SK-N-SH (cell line): Measurements from ENCODE around the gene TTC31. TPM values are rescaled to one million over a fixed set of nuclear protein-coding genes. Genes with fewer than 3 reads are reported as not detected.

Experiments used
- CTCF ChIA-PET: fragments of 300-600, 350-600 bp; formaldehyde crosslinking; extraction: SDS; loops from one replicate; lab custom pipeline; 2021; lab: Yijun Ruan, JAX
- POLR2A ChIA-PET: fragments of 350-600 bp; sonication (Branson Sonifier 250); formaldehyde crosslinking; extraction: SDS; loops from one replicate; lab custom pipeline; 2020; ENCODE audit warnings: antibody characterized with exemption, inconsistent platforms; lab: Yijun Ruan, JAX
- DNase-seq: peaks from one replicate; pipeline ENCODE4 v3.0.0; 2012
- H2AFZ ChIP-seq: fragments of 200-600 bp; sonication (generic); 2 replicates; pipeline ENCODE4 v1.8.1; 2016; ENCODE audit warnings: antibody characterized with exemption, mild to moderate bottlenecking, low read depth
- H3F3A ChIP-seq: fragments of 200-600 bp; sonication (generic); replicated peaks from 2 replicates; pipeline ENCODE3; 2016; ENCODE audit warnings: antibody characterized with exemption, mild to moderate bottlenecking; ENCODE audit not compliant: insufficient read depth
- H3K27ac ChIP-seq, 2 experiments: fragments of 200-500 bp in 1 of 2; fragments of 200-600 bp in 1 of 2; sonication (Bioruptor generic) in 1 of 2; sonication (generic), shearing (Covaris generic) in 1 of 2; 2 replicates each; pipeline versions ENCODE4 v1.5.1 to v1.6.1; 2014 to 2016; ENCODE audit warnings: low read depth in 2 of 2, inconsistent platforms in 1 of 2, low read length in 1 of 2, mild to moderate bottlenecking in 1 of 2, mixed read lengths in 1 of 2
- H3K27me3 ChIP-seq: fragments of 200-600 bp; sonication (generic), shearing (Covaris generic); 2 replicates; pipeline ENCODE4 v1.6.1; 2016; ENCODE audit warnings: mixed run types; ENCODE audit not compliant: insufficient read depth
- H3K36me3 ChIP-seq, 2 experiments: fragments of 200-500 bp in 1 of 2; fragments of 200-600 bp in 1 of 2; sonication (Bioruptor generic) in 1 of 2; sonication (generic) in 1 of 2; replicated peaks in 1 of 2; 2 replicates each; pipeline versions ENCODE3 to v1.5.1; 2014 to 2016; ENCODE audit warnings: low read length in 1 of 2, mild to moderate bottlenecking in 1 of 2; ENCODE audit not compliant: insufficient read depth in 2 of 2, control insufficient read depth in 1 of 2
- H3K4me1 ChIP-seq, 2 experiments: fragments of 200-500 bp in 1 of 2; fragments of 200-600 bp in 1 of 2; sonication (Bioruptor generic) in 1 of 2; sonication (generic), shearing (Covaris generic) in 1 of 2; 2 replicates each; pipeline versions ENCODE4 v1.5.1 to v1.6.1; 2014 to 2016; ENCODE audit warnings: low read depth in 1 of 2, low read length in 1 of 2, mixed run types in 1 of 2; ENCODE audit not compliant: insufficient read depth in 2 of 2, control insufficient read depth in 1 of 2
- H3K4me2 ChIP-seq: fragments of 200-600 bp; sonication (generic), shearing (Covaris generic); 2 replicates; pipeline ENCODE4 v1.6.1; 2017; ENCODE audit warnings: mixed run types
- H3K4me3 ChIP-seq, 2 experiments: fragments of 200-500 bp in 1 of 2; fragments of 200-600 bp in 1 of 2; sonication (Bioruptor generic) in 1 of 2; sonication (generic), shearing (Covaris generic) in 1 of 2; 2 replicates each; pipeline versions ENCODE4 v1.5.1 to v1.8.1; 2014 to 2016; ENCODE audit warnings: low read depth in 2 of 2, inconsistent platforms in 1 of 2, low read length in 1 of 2, mild to moderate bottlenecking in 1 of 2, mixed read lengths in 1 of 2, moderate library complexity in 1 of 2
- H3K79me2 ChIP-seq: fragments of 200-600 bp; sonication (generic); 2 replicates; pipeline ENCODE4 v1.8.1; 2017; ENCODE audit warnings: mild to moderate bottlenecking; ENCODE audit not compliant: insufficient read depth
- H3K9ac ChIP-seq: fragments of 200-600 bp; sonication (generic); 2 replicates; pipeline ENCODE4 v1.6.1; 2017; ENCODE audit warnings: mixed run types
- H3K9me2 ChIP-seq: fragments of 200-600 bp; sonication (generic); 2 replicates; pipeline ENCODE4 v1.6.1; 2017; ENCODE audit warnings: mixed run types
- H3K9me3 ChIP-seq: fragments of 200-600 bp; sonication (generic); 2 replicates; pipeline ENCODE4 v1.6.1; 2017; ENCODE audit warnings: mixed run types, mild to moderate bottlenecking, moderate library complexity
- H4K20me1 ChIP-seq: fragments of 200-600 bp; sonication (generic); 2 replicates; pipeline ENCODE4 v1.6.1; 2017; ENCODE audit warnings: mild to moderate bottlenecking, mixed run types; ENCODE audit not compliant: insufficient read depth
- EZH2phosphoT487 ChIP-seq: fragments of 200-600 bp; sonication (generic); IDR thresholded peaks from 2 replicates; pipeline ENCODE4 v1.6.1; 2017; ENCODE audit warnings: low read depth, mixed run types, mild to moderate bottlenecking, antibody characterized with exemption, moderate library complexity, borderline replicate concordance
- FOXJ3 ChIP-seq: sonication (generic); formaldehyde crosslinking; IDR thresholded peaks from 2 replicates; pipeline ENCODE4 v1.5.1; 2020; ENCODE audit warnings: mild to moderate bottlenecking, missing genetic modification reagents
- GABPA ChIP-seq: IDR thresholded peaks from 2 replicates; pipeline ENCODE4 v1.4.0; 2012; ENCODE audit warnings: low read depth, mild to moderate bottlenecking
- GATA2 ChIP-seq: sonication (generic); formaldehyde crosslinking; IDR thresholded peaks from 2 replicates; pipeline ENCODE4 v1.5.0; 2020; ENCODE audit warnings: mild to moderate bottlenecking, missing genetic modification reagents
- JUND ChIP-seq: IDR thresholded peaks from 2 replicates; pipeline ENCODE4 v1.4.0; 2012
- MEF2A ChIP-seq: IDR thresholded peaks from 2 replicates; pipeline ENCODE4 v1.4.0; 2012; ENCODE audit warnings: low read depth, borderline replicate concordance
- NFIC ChIP-seq: IDR thresholded peaks from 2 replicates; pipeline ENCODE4 v1.4.0; 2012; ENCODE audit warnings: borderline replicate concordance
- SMC3 ChIP-seq: IDR thresholded peaks from 2 replicates; pipeline ENCODE4 v1.6.1; 2012; ENCODE audit warnings: low read depth, low read length, improper control_type of control experiment
- ZBTB33 ChIP-seq: IDR thresholded peaks from 2 replicates; pipeline ENCODE4 v1.4.0; 2012; ENCODE audit warnings: low read depth, borderline replicate concordance
- WGBS: methylation state at CpG from one replicate; pipeline ENCODE4 v1.1.6; 2017; ENCODE audit warnings: low lambda C conversion rate; 5-methylcytosine and 5-hydroxymethylcytosine counted together
- polyA plus RNA-seq, 3 experiments: library from polyadenylated mRNA; depleted of rRNA; stranded (reverse); fragments of >200 nt; gene quantifications; 2 replicates each; pipeline ENCODE4 v1.2.3, GENCODE V29; 2012
- TF ChIP-seq, protein P1 (sequence below): IDR thresholded peaks from 2 replicates; pipeline ENCODE4; 2012
- TF ChIP-seq, protein P2 (sequence below): IDR thresholded peaks from 2 replicates; pipeline ENCODE4 v1.4.0; 2012; ENCODE audit warnings: low read depth

TTC31 gene
- polyA plus RNA-seq, 1 of the 3 experiments (the other 2 are of a cell fraction) = 27.9 TPM

GRCh38 chr2:74505448-74506246, 22.8 kb downstream of the TTC31 start:
- no peak overlapping the region for H3K27ac ChIP-seq
- peak overlapping the region; percentile 21 to 84; a peak in 3 of 4 replicates for H3K4me3 ChIP-seq
- H3K4me2 ChIP-seq = peak overlapping the region; percentile 96
- H3K27me3 ChIP-seq = no peaks in the 10 kb centered on the region
- H3K9me2 ChIP-seq = no peaks in the 10 kb centered on the region
- CTCF ChIA-PET = interaction anchor here (1.3 to 7.5 kb wide), 4 partner anchors 12 to 31 kb away, joined by 3 to 80 read pairs (median 32); partner anchors contain the start of genes AUP1, CCDC142, HTRA2 and TTC31
- H3K79me2 ChIP-seq = peaks cover 17% of the 10 kb centered on the region; the same call in 1 of the 2 replicates
- peak overlapping the region; percentile 43 for H3K9ac ChIP-seq
- no peaks in the 10 kb centered on the region for H3K9me3 ChIP-seq
- 88% methylated on average over 14 of the region's 14 CpGs for WGBS
- H3K4me1 ChIP-seq = peaks cover 19 to 37% of the 10 kb centered on the region in 2 experiments; a peak in 3 of 4 replicates
- DNase-seq = no peak
- H3F3A ChIP-seq = peaks cover 28% of the 10 kb centered on the region
- POLR2A ChIA-PET = interaction anchor here (0.7 to 0.9 kb wide), 2 partner anchors 16 to 17 kb away, joined by 3 read pairs; no protein-coding TSS in a partner anchor
- TF ChIP-seq JUND = no peak
- no peak for TF ChIP-seq NFIC
- no peak for TF ChIP-seq FOXJ3
- TF ChIP-seq, protein P1, sequence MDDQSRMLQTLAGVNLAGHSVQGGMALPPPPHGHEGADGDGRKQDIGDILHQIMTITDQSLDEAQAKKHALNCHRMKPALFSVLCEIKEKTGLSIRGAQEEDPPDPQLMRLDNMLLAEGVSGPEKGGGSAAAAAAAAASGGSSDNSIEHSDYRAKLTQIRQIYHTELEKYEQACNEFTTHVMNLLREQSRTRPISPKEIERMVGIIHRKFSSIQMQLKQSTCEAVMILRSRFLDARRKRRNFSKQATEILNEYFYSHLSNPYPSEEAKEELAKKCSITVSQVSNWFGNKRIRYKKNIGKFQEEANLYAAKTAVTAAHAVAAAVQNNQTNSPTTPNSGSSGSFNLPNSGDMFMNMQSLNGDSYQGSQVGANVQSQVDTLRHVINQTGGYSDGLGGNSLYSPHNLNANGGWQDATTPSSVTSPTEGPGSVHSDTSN = no peak
- TF ChIP-seq GABPA = no peak
- TF ChIP-seq GATA2 (CRISPR knock-in tag) = no peak
- TF ChIP-seq, protein P2, sequence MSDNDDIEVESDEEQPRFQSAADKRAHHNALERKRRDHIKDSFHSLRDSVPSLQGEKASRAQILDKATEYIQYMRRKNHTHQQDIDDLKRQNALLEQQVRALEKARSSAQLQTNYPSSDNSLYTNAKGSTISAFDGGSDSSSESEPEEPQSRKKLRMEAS = no peak
- no peak for TF ChIP-seq ZBTB33
- no peak for TF ChIP-seq SMC3
- TF ChIP-seq EZH2phosphoT487 = no peak
- no peak for TF ChIP-seq MEF2A
- H4K20me1 ChIP-seq = no peaks in the 10 kb centered on the region
- no peak overlapping the region for H2AFZ ChIP-seq
- peaks cover 15 to 20% of the 10 kb centered on the region in 2 experiments for H3K36me3 ChIP-seq
